Stomach (tissue), 9 donors: ENCODE data around the gene CREBRF. TPM values are rescaled to one million over a fixed set of nuclear protein-coding genes. Genes with fewer than 3 reads are reported as not detected.

Experiments
- DNase-seq, 2 donors: peaks; one replicate each; pipeline versions ENCODE4 v3.0.0 to v3.0.0-alpha.2; 2013 to 2019
- H3K27ac ChIP-seq, 5 donors: fragments of 200-600 bp in 4 of 5; sonication (generic) in 4 of 5; one replicate each; pipeline ENCODE4 v1.5.1; 2013 to 2019; ENCODE audit warnings: mild to moderate bottlenecking in 1 of 5, moderate library complexity in 1 of 5
- H3K27me3 ChIP-seq, 3 donors: fragments of 200-600 bp; sonication (generic); one replicate each; pipeline ENCODE4 v1.5.1; 2017 to 2019; ENCODE audit warnings: mixed run types in 1 of 3
- H3K36me3 ChIP-seq, 4 donors: fragments of 200-600 bp; sonication (generic); 1 replicate in 3 of 4; 2 replicates in 1 of 4; pipeline ENCODE4 v1.5.1; 2016 to 2019
- H3K4me1 ChIP-seq, 4 donors: fragments of 200-600 bp; sonication (generic); one replicate each; pipeline ENCODE4 v1.5.1; 2016 to 2019
- H3K4me3 ChIP-seq, 4 donors: fragments of 200-600 bp; sonication (generic) in 3 of 4; one replicate each; pipeline ENCODE4 v1.5.1; 2016 to 2019; ENCODE audit warnings: mild to moderate bottlenecking in 1 of 4
- H3K9me3 ChIP-seq, 4 donors: fragments of 200-600 bp; sonication (generic); one replicate each; pipeline ENCODE4 v1.5.1; 2016 to 2019
- EP300 ChIP-seq: sonication (generic); formaldehyde crosslinking; IDR thresholded peaks from one replicate; pipeline ENCODE4 v1.6.1; 2017; ENCODE audit warnings: antibody characterized with exemption
- POLR2A ChIP-seq, 4 donors: fragments of 450-650 bp; IDR thresholded peaks; one replicate each; pipeline ENCODE4 v1.6.1; 2016; ENCODE audit warnings: antibody characterized with exemption in 4 of 4, control low read depth in 2 of 4, mild to moderate bottlenecking in 1 of 4, moderate library complexity in 1 of 4
- POLR2AphosphoS5 ChIP-seq, 3 donors: sonication (generic); formaldehyde crosslinking; IDR thresholded peaks; one replicate each; pipeline ENCODE4 v1.6.1; 2016; ENCODE audit warnings: antibody characterized with exemption in 3 of 3
- WGBS, 5 donors: extraction: QIAGEN DNeasy Blood & Tissue Kit in 3 of 5; methylation state at CpG; one replicate each; pipeline versions ENCODE4 v1.1.5 to v1.1.7; 2013 to 2018; 5-methylcytosine and 5-hydroxymethylcytosine counted together
- intact Hi-C: fragments of 100-400 bp; cut with DNase I; formaldehyde crosslinking; loops from one replicate; pipeline ENCODE4 v1.15.1; 2023; ENCODE audit warnings: low total_unique reads
- polyA plus RNA-seq, 3 donors: library from polyadenylated mRNA; stranded (reverse); fragments of 200-250 nt; gene quantifications; one replicate each; pipeline ENCODE4 v1.2.3, GENCODE V29; 2013
- total RNA-seq, 5 donors: library from RNA; depleted of rRNA; stranded (reverse); fragments of >200 nt; gene quantifications; one replicate each; pipeline versions ENCODE4 v1.1.0 to v1.2.3, GENCODE V29; 2014 to 2016
- TF ChIP-seq, protein P1 (sequence below), 7 experiments: fragments of 450-650 bp in 4 of 7; fragments of 200-600 bp in 3 of 7; sonication (generic) in 3 of 7; IDR thresholded peaks; one replicate each; pipeline ENCODE4 v1.5.1; 2016 to 2019; ENCODE audit warnings: antibody characterized with exemption in 7 of 7, control low read depth in 2 of 7, mild to moderate bottlenecking in 1 of 7
- donor health status: healthy with polysubstance abuse.
- donor health status: Bipolar disorder and iron deficiency.
- donor health status: healthy.

CREBRF gene
- total and polyA plus RNA-seq, 8 donors = 3.2 to 42.3 (median 20.4) TPM

- intact Hi-C loops = no loop called here
- Histone ChIP-seq H3K27ac (no peak overlapping the region), H3K27me3 (no peaks in the 10 kb centered on the region), H3K4me3 (no peak overlapping the region), H3K9me3 (no peaks in the 10 kb centered on the region), H3K36me3 (peaks cover 14 to 57% (median 54%) of the 10 kb centered on the region in 4 donors), H3K4me1 (peaks cover 13 to 42% (median 25%) of the 10 kb centered on the region in 4 donors)
- no peak for DNase-seq
- TF ChIP-seq EP300 = no peak
- no peak for TF ChIP-seq POLR2AphosphoS5 (IDR thresholded peaks at IDR 0.05)
- TF ChIP-seq, protein P1, sequence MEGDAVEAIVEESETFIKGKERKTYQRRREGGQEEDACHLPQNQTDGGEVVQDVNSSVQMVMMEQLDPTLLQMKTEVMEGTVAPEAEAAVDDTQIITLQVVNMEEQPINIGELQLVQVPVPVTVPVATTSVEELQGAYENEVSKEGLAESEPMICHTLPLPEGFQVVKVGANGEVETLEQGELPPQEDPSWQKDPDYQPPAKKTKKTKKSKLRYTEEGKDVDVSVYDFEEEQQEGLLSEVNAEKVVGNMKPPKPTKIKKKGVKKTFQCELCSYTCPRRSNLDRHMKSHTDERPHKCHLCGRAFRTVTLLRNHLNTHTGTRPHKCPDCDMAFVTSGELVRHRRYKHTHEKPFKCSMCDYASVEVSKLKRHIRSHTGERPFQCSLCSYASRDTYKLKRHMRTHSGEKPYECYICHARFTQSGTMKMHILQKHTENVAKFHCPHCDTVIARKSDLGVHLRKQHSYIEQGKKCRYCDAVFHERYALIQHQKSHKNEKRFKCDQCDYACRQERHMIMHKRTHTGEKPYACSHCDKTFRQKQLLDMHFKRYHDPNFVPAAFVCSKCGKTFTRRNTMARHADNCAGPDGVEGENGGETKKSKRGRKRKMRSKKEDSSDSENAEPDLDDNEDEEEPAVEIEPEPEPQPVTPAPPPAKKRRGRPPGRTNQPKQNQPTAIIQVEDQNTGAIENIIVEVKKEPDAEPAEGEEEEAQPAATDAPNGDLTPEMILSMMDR (IDR thresholded peaks at IDR 0.05) = no peak
- no peak for TF ChIP-seq POLR2A (IDR thresholded peaks at IDR 0.05)
- WGBS, 5 donors = 92 to 97% (median 95%) methylated on average over 5 of the region's 5 CpGs
Measured at GRCh38 chr5:173091981-173092380, 35.8 kb downstream of the CREBRF start.

GRCh38 chr5:173093606-173094005 is 37.5 kb downstream of the CREBRF start:
- peaks cover 8 to 41% (median 37%) of the 10 kb centered on the region in 4 donors for H3K36me3 ChIP-seq
- TF ChIP-seq EP300 = no peak
- TF ChIP-seq POLR2A (IDR thresholded peaks at IDR 0.05) = no peak
- TF ChIP-seq, protein P1 (IDR thresholded peaks at IDR 0.05) = no peak
- TF ChIP-seq POLR2AphosphoS5 (IDR thresholded peaks at IDR 0.05) = no peak
- WGBS, 5 donors = 48 to 80% (median 58%) methylated on average over 4 of the region's 4 CpGs
- no peak overlapping the region for H3K4me3 ChIP-seq
- peak overlapping the region; percentile 0 to 62 (median 55) for H3K27ac ChIP-seq
- intact Hi-C loops = no loop called here
- no peaks in the 10 kb centered on the region for H3K27me3 ChIP-seq
- no peaks in the 10 kb centered on the region for H3K9me3 ChIP-seq
- H3K4me1 ChIP-seq = peaks cover 13 to 51% (median 30%) of the 10 kb centered on the region in 4 donors
- peak in 1 of 2 donors; percentile 3 for DNase-seq

DNA sequence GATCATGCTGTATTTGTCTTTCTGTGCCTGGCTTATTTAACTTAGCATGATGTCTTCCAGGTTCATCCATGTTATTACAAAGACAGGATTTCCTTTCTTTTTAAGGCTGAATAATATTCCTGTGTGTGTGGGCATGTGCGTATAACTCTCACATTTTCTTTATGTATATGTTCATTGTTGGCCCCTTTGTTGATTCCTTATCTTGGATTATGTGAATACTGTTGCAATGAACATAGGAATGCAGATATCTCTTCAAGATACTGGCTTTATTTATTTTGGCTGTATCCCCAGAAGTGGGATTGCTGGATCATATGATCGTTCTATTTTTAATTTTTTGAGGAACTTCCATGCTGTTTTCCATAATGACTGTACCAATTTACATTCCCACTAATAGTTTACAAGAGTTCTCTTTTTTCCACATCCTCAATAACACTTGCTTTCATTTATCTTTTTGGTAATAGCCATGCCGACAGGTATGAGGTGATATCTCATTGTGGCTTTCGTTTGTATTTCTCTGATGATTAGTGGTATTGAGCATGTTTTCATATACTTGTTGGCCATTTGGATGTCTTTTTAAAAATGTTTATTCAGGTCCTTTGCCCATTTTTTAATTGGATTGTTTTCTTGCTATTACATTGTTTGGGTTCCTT is 38.0 kb downstream of the CREBRF start:
- 21 to 33% (median 25%) methylated on average over 4 of the region's 4 CpGs for WGBS, 5 donors
- Histone ChIP-seq H3K4me3 (no peak overlapping the region), H3K27ac (peak overlapping the region in 4 of 5 donors; percentile 34 to 62 (median 56)), H3K27me3 (no peaks in the 10 kb centered on the region), H3K4me1 (peaks cover 13 to 55% (median 32%) of the 10 kb centered on the region in 4 donors), H3K9me3 (no peaks in the 10 kb centered on the region), H3K36me3 (peaks cover 8 to 35% (median 32%) of the 10 kb centered on the region in 4 donors)
- TF ChIP-seq POLR2AphosphoS5 (IDR thresholded peaks at IDR 0.05) (peak in 2 of 3 donors; percentile 29 to 30), POLR2A (IDR thresholded peaks at IDR 0.05) (no peak), EP300 (no peak)
- TF ChIP-seq, protein P1 (IDR thresholded peaks at IDR 0.05) = no peak
- intact Hi-C loops = no loop called here
- peak in 1 of 2 donors; percentile 64 for DNase-seq

- no peak for TF ChIP-seq EP300
Measured at GRCh38 chr5:173098787-173099186, 42.6 kb downstream of the CREBRF start.

GRCh38 chr5:173099461-173099860 is 43.3 kb downstream of the CREBRF start:
- H3K27ac ChIP-seq = no peak overlapping the region
- DNase-seq = no peak
- H3K9me3 ChIP-seq = peaks cover 0 to 9% (median 3%) of the 10 kb centered on the region in 4 donors
- no peak for TF ChIP-seq POLR2AphosphoS5 (IDR thresholded peaks at IDR 0.05)
- TF ChIP-seq EP300 = no peak
- no peak for TF ChIP-seq POLR2A (IDR thresholded peaks at IDR 0.05)
- TF ChIP-seq, protein P1 (IDR thresholded peaks at IDR 0.05) = no peak
- WGBS, 5 donors = 84 to 97% (median 92%) methylated on average over 1 of the region's 1 CpG
- peaks cover 5 to 25% (median 21%) of the 10 kb centered on the region in 4 donors for H3K36me3 ChIP-seq
- peaks cover 1 to 46% (median 21%) of the 10 kb centered on the region in 4 donors for H3K4me1 ChIP-seq
- no peak overlapping the region for H3K4me3 ChIP-seq
- intact Hi-C loops = no loop called here
- no peaks in the 10 kb centered on the region for H3K27me3 ChIP-seq

More at GRCh38 chr5:173098787-173099186, 42.6 kb downstream of the CREBRF start:
- H3K36me3 ChIP-seq = peaks cover 5 to 25% (median 21%) of the 10 kb centered on the region in 4 donors
- no peaks in the 10 kb centered on the region for H3K27me3 ChIP-seq
- intact Hi-C loops = no loop called here
- no peak overlapping the region for H3K4me3 ChIP-seq
- peaks cover 8 to 50% (median 26%) of the 10 kb centered on the region in 4 donors for H3K4me1 ChIP-seq
- DNase-seq = no peak
- H3K27ac ChIP-seq = no peak overlapping the region
- H3K9me3 ChIP-seq = peaks cover 0 to 9% (median 3%) of the 10 kb centered on the region in 4 donors
